MM.1S (cell line): Measurements from ENCODE around the gene SPINK5.

Experiments used
- DNase-seq: peaks from one replicate; pipeline ENCODE4 v3.0.0-alpha.2; 2015
- H2AFZ ChIP-seq: fragments of 300-600 bp; sonication (generic); 2 replicates; pipeline ENCODE4 v1.6.0; 2016; ENCODE audit warnings: antibody characterized with exemption, low read length
- H3F3A ChIP-seq: fragments of 300-600 bp; sonication (generic); 2 replicates; pipeline ENCODE4 v1.6.1; 2016; ENCODE audit warnings: mild to moderate bottlenecking, antibody characterized with exemption, low read length, moderate library complexity, mixed read lengths; ENCODE audit not compliant: insufficient read depth
- H3K27ac ChIP-seq: fragments of 300-600 bp; sonication (generic); 2 replicates; pipeline ENCODE4 v1.5.1; 2016; ENCODE audit warnings: mild to moderate bottlenecking, low read length
- H3K27me3 ChIP-seq: fragments of 300-600 bp; sonication (generic); replicated peaks from 2 replicates; pipeline ENCODE4 v1.6.0; 2016; ENCODE audit warnings: low read length; ENCODE audit not compliant: insufficient read depth
- H3K36me3 ChIP-seq: fragments of 300-600 bp; sonication (generic); replicated peaks from 2 replicates; pipeline ENCODE4 v1.6.1; 2016; ENCODE audit warnings: mild to moderate bottlenecking, low read length, mixed read lengths; ENCODE audit not compliant: insufficient read depth
- H3K4me1 ChIP-seq: fragments of 300-600 bp; sonication (generic); 2 replicates; pipeline ENCODE4 v1.6.1; 2016; ENCODE audit warnings: low read length, mixed read lengths
- H3K4me2 ChIP-seq: fragments of 300-600 bp; sonication (generic); 2 replicates; pipeline ENCODE4 v1.6.0; 2016; ENCODE audit warnings: low read depth, low read length
- H3K4me3 ChIP-seq: fragments of 300-600 bp; sonication (generic); 2 replicates; pipeline ENCODE4 v1.5.1; 2016; ENCODE audit warnings: low read length, mixed read lengths
- H3K79me2 ChIP-seq: fragments of 300-600 bp; sonication (generic); 2 replicates; pipeline ENCODE4 v1.6.1; 2016; ENCODE audit warnings: mixed run types, low read length, mixed read lengths
- H3K9ac ChIP-seq: fragments of 300-600 bp; sonication (generic); 2 replicates; pipeline ENCODE4 v1.6.1; 2016; ENCODE audit warnings: low read length, mixed read lengths
- H3K9me2 ChIP-seq: fragments of 300-600 bp; sonication (generic); replicated peaks from 2 replicates; pipeline ENCODE4 v1.6.1; 2016; ENCODE audit warnings: mild to moderate bottlenecking, low read length, mixed read lengths; ENCODE audit not compliant: insufficient read depth
- H3K9me3 ChIP-seq: fragments of 300-600 bp; sonication (generic); replicated peaks from 2 replicates; pipeline ENCODE4 v1.6.1; 2016; ENCODE audit warnings: mild to moderate bottlenecking, low read length, mixed read lengths; ENCODE audit not compliant: insufficient read depth
- H4K20me1 ChIP-seq: fragments of 300-600 bp; sonication (generic); 2 replicates; pipeline ENCODE4 v1.6.1; 2016; ENCODE audit warnings: mild to moderate bottlenecking, low read length, moderate library complexity, mixed read lengths; ENCODE audit not compliant: insufficient read depth
- EZH2 ChIP-seq: fragments of 300-600 bp; sonication (generic); optimal IDR thresholded peaks from 2 replicates; pipeline ENCODE3; 2017; ENCODE audit warnings: low read depth, mild to moderate bottlenecking, antibody characterized with exemption, low read length, mixed read lengths
- EZH2phosphoT487 ChIP-seq: fragments of 300-600 bp; sonication (generic); IDR thresholded peaks from 2 replicates; pipeline ENCODE4 v1.6.1; 2018; ENCODE audit warnings: antibody characterized with exemption, low read length
- TF ChIP-seq, protein P1 (sequence below): fragments of 300-600 bp; sonication (generic); IDR thresholded peaks from 2 replicates; pipeline ENCODE4 v1.5.1; 2016; ENCODE audit warnings: antibody characterized with exemption, low read length, mixed read lengths

The SPINK5 gene

DNA sequence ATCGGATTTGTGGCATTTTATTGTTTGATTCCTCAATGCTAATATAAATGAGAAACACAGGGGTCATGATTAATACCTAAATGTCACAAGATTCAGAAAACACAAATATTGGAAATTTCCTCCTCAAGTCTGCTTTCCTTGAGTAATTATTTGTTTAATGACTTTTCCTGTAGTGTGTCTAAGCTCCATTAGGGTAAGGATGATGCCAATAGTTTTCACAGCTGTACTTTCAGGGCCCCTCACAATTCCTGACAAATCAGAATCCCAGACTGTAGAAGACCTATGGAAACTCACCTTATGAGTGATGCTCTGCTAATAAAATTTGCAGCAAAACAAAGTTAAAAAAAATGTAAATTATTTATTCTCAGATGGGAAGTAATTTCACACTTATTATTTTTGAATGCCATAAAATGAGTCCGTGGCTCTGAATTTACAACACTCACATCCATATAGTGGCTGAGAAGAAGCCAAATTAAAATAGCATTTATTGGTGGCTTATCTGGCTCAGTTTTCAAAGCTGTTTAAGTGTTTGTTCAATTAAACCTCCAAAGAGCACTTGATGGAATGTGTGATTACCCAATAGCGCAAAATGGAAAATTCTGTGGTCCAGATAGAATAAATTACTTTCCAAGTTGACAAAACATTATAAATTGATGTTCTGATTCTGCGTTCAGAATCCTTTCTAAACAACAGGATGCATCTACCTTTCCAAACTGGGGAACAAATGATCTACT lies 102.9 kb downstream of the SPINK5 start:
- DNase-seq: no peak
- no peak overlapping the region for H3K27ac ChIP-seq
- H2AFZ ChIP-seq: no peak overlapping the region
- no peaks in the 10 kb centered on the region for H3K79me2 ChIP-seq
- no peak overlapping the region for H3K9ac ChIP-seq
- H4K20me1 ChIP-seq: no peaks in the 10 kb centered on the region
- H3K4me2 ChIP-seq: no peak overlapping the region
- no peak for TF ChIP-seq EZH2
- TF ChIP-seq EZH2phosphoT487: no peak
- TF ChIP-seq, protein P1, sequence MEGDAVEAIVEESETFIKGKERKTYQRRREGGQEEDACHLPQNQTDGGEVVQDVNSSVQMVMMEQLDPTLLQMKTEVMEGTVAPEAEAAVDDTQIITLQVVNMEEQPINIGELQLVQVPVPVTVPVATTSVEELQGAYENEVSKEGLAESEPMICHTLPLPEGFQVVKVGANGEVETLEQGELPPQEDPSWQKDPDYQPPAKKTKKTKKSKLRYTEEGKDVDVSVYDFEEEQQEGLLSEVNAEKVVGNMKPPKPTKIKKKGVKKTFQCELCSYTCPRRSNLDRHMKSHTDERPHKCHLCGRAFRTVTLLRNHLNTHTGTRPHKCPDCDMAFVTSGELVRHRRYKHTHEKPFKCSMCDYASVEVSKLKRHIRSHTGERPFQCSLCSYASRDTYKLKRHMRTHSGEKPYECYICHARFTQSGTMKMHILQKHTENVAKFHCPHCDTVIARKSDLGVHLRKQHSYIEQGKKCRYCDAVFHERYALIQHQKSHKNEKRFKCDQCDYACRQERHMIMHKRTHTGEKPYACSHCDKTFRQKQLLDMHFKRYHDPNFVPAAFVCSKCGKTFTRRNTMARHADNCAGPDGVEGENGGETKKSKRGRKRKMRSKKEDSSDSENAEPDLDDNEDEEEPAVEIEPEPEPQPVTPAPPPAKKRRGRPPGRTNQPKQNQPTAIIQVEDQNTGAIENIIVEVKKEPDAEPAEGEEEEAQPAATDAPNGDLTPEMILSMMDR: no peak
- 0 out of 2 replicates have a peak, but pooled peaks cover 3% of the 10 kb centered on the region for H3F3A ChIP-seq
- no peak overlapping the region for H3K4me3 ChIP-seq
- H3K9me3 ChIP-seq: no peaks in the 10 kb centered on the region
- H3K4me1 ChIP-seq: no peaks in the 10 kb centered on the region; the same call in 1 of the 2 replicates
- H3K36me3 ChIP-seq: no peaks in the 10 kb centered on the region
- no peaks in the 10 kb centered on the region for H3K9me2 ChIP-seq
- no peaks in the 10 kb centered on the region for H3K27me3 ChIP-seq

DNA sequence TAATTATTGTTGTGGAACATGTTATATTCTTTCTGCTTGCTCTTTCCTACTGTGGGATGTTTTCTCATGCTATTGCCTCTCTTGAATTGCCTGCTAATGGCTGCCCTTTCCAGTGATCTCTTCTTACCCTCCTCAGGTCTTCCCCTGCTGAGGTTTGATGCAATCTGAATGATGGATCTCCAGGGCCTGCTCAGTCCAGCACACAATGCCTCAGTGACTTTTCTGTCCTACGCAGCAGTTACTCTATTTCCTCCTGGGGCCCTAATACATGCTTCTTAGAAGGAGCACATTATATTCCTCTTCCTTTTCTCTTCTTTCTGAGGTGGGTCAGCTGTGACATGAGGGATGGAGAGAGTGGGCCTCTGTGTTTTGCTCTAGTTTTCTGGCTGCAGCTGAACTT lies 104.5 kb downstream of the SPINK5 start, which contains the start of gene SPINK14:
Gene SPINK14, plus strand, starts transcription at position 301 of the 400 bp plus-strand sequence. CDS start 1,187 bp downstream, outside the sequence.
- no peaks in the 10 kb centered on the region for H3K36me3 ChIP-seq
- H3K9me2 ChIP-seq: no peaks in the 10 kb centered on the region
- TF ChIP-seq EZH2: no peak
- TF ChIP-seq EZH2phosphoT487: no peak
- TF ChIP-seq, protein P1: no peak
- no peaks in the 10 kb centered on the region for H3K9me3 ChIP-seq
- no peaks in the 10 kb centered on the region for H3F3A ChIP-seq
- H3K4me2 ChIP-seq: no peak within 1 kb of the TSS
- H3K27me3 ChIP-seq: no peaks in the 10 kb centered on the region
- no peaks in the 10 kb centered on the region for H4K20me1 ChIP-seq
- no peak within 1 kb of the TSS for H3K9ac ChIP-seq
- no peak for DNase-seq
- no peaks in the 10 kb centered on the region for H3K79me2 ChIP-seq
- H3K4me1 ChIP-seq: no peaks in the 10 kb centered on the region; the same call in 1 of the 2 replicates
- H3K27ac ChIP-seq: no peak within 1 kb of the TSS
- no peak within 1 kb of the TSS for H2AFZ ChIP-seq
- no peak within 1 kb of the TSS for H3K4me3 ChIP-seq

- no peak for DNase-seq
- Histone ChIP-seq H3F3A (no peaks in the 10 kb centered on the region), H3K27ac (no peak overlapping the region), H3K79me2 (no peaks in the 10 kb centered on the region), H3K4me3 (no peak overlapping the region), H3K9ac (no peak overlapping the region), H2AFZ (no peak overlapping the region), H3K4me1 (no peaks in the 10 kb centered on the region), H4K20me1 (no peaks in the 10 kb centered on the region), H3K27me3 (no peaks in the 10 kb centered on the region), H3K9me3 (no peaks in the 10 kb centered on the region), H3K9me2 (no peaks in the 10 kb centered on the region), H3K36me3 (no peaks in the 10 kb centered on the region), H3K4me2 (no peak overlapping the region)
- TF ChIP-seq, protein P1: no peak
- no peak for TF ChIP-seq EZH2phosphoT487
- TF ChIP-seq EZH2: no peak
Observed at GRCh38 chr5:148172377-148172776, 108.6 kb downstream of the SPINK5 start.
